T-helper 17 cell (primary cell): Measurements from ENCODE around the gene CLDN19. TPM values are rescaled to one million over a fixed set of nuclear protein-coding genes. Genes with fewer than 3 reads are reported as not detected.
A peak's percentile ranks its signal among the peaks of the same experiment; 100 is the strongest.

Experiments
- ATAC-seq: fragments of 150-1000 bp; cut with Tn5 transposase; 2 replicates; pipeline ENCODE4 v1.10.0; 2021; ENCODE audit warnings: mild to moderate bottlenecking, moderate library complexity
- DNase-seq, 3 donors: peaks; one replicate each; pipeline versions ENCODE4 v3.0.0 to v3.0.0-alpha.2; 2020 to 2021
- H3K9me3 ChIP-seq: one replicate; pipeline ENCODE4 v1.7.0; 2013; ENCODE audit warnings: low read length, mild to moderate bottlenecking; ENCODE audit not compliant: control insufficient read depth, poor library complexity, severe bottlenecking
- H3K27ac Mint-ChIP-seq: one replicate; pipeline ENCODE4 v1.8.0; 2022; ENCODE audit warnings: mild to moderate bottlenecking, moderate library complexity, mixed read lengths
- H3K27me3 Mint-ChIP-seq: one replicate; pipeline ENCODE4 v1.8.0; 2022; ENCODE audit warnings: mixed read lengths
- H3K36me3 Mint-ChIP-seq: one replicate; pipeline ENCODE4 v1.8.0; 2022; ENCODE audit warnings: low read depth, mixed read lengths
- H3K4me1 Mint-ChIP-seq: one replicate; pipeline ENCODE4 v1.8.0; 2022; ENCODE audit warnings: mild to moderate bottlenecking, mixed read lengths
- H3K4me3 Mint-ChIP-seq: one replicate; pipeline ENCODE4 v1.8.0; 2022; ENCODE audit warnings: mild to moderate bottlenecking, moderate library complexity, mixed read lengths
- total RNA-seq, 4 donors: library from RNA in 2 of 4; stranded (reverse) in 2 of 4; gene quantifications; one replicate each; pipeline ENCODE4 v1.2.3 and lab custom pipeline; 2022 to 2026

The CLDN19 gene
- total RNA-seq, 2 donors from 2014 or later, result not detected

GRCh38 chr1:42698081-42698813 is 41.8 kb downstream of the CLDN19 start:
- Mint-ChIP-seq H3K4me1 (peaks cover 24% of the 10 kb centered on the region), H3K27ac (peak overlapping the region; percentile 91), H3K36me3 (peaks cover 13% of the 10 kb centered on the region), H3K27me3 (no peaks in the 10 kb centered on the region), H3K4me3 (no peak overlapping the region)
- ATAC-seq (no peak), DNase-seq (no peak)
- H3K9me3 ChIP-seq, result no peaks in the 10 kb centered on the region

GRCh38 chr1:42692911-42693310 is 47.1 kb downstream of the CLDN19 start:
- no peak overlapping the region for H3K4me3 Mint-ChIP-seq
- peaks cover 54% of the 10 kb centered on the region for H3K4me1 Mint-ChIP-seq
- ATAC-seq (no peak), DNase-seq (no peak)
- peaks cover 6% of the 10 kb centered on the region for H3K36me3 Mint-ChIP-seq
- no peaks in the 10 kb centered on the region for H3K9me3 ChIP-seq
- H3K27ac Mint-ChIP-seq, result no peak overlapping the region
- H3K27me3 Mint-ChIP-seq, result no peaks in the 10 kb centered on the region

- no peaks in the 10 kb centered on the region for H3K9me3 ChIP-seq
- no peak overlapping the region for H3K27ac Mint-ChIP-seq
- ATAC-seq, result no peak
- peaks cover 59% of the 10 kb centered on the region for H3K4me1 Mint-ChIP-seq
- peak overlapping the region; percentile 9 for H3K4me3 Mint-ChIP-seq
- DNase-seq, result no peak
- peaks cover 6% of the 10 kb centered on the region for H3K36me3 Mint-ChIP-seq
- H3K27me3 Mint-ChIP-seq, result no peaks in the 10 kb centered on the region
Measured at GRCh38 chr1:42692461-42692860, 47.6 kb downstream of the CLDN19 start.

GRCh38 chr1:42691157-42691498 is 48.9 kb downstream of the CLDN19 start:
- H3K36me3 Mint-ChIP-seq, result peaks cover 3% of the 10 kb centered on the region
- no peaks in the 10 kb centered on the region for H3K9me3 ChIP-seq
- peak overlapping the region; percentile 29 for H3K27ac Mint-ChIP-seq
- ATAC-seq (no peak), DNase-seq (no peak)
- H3K4me1 Mint-ChIP-seq, result peaks cover 65% of the 10 kb centered on the region
- no peaks in the 10 kb centered on the region for H3K27me3 Mint-ChIP-seq
- H3K4me3 Mint-ChIP-seq, result no peak overlapping the region

GRCh38 chr1:42690477-42691156 is 49.4 kb downstream of the CLDN19 start:
- Mint-ChIP-seq H3K4me1 (peaks cover 65% of the 10 kb centered on the region), H3K4me3 (no peak overlapping the region), H3K36me3 (no peaks in the 10 kb centered on the region), H3K27ac (no peak overlapping the region), H3K27me3 (no peaks in the 10 kb centered on the region)
- H3K9me3 ChIP-seq, result no peaks in the 10 kb centered on the region
- ATAC-seq (no peak), DNase-seq (no peak)

GRCh38 chr1:42689912-42690311 is 50.1 kb downstream of the CLDN19 start:
- H3K4me1 Mint-ChIP-seq, result peaks cover 66% of the 10 kb centered on the region
- no peak overlapping the region for H3K4me3 Mint-ChIP-seq
- ATAC-seq (no peak), DNase-seq (no peak)
- H3K27me3 Mint-ChIP-seq, result no peaks in the 10 kb centered on the region
- H3K36me3 Mint-ChIP-seq, result no peaks in the 10 kb centered on the region
- no peak overlapping the region for H3K27ac Mint-ChIP-seq
- no peaks in the 10 kb centered on the region for H3K9me3 ChIP-seq

- ATAC-seq (no peak), DNase-seq (no peak)
- peaks cover 62% of the 10 kb centered on the region for H3K4me1 Mint-ChIP-seq
- H3K9me3 ChIP-seq, result no peaks in the 10 kb centered on the region
- H3K27me3 Mint-ChIP-seq, result no peaks in the 10 kb centered on the region
- H3K4me3 Mint-ChIP-seq, result no peak overlapping the region
- H3K27ac Mint-ChIP-seq, result peak overlapping the region; percentile 93
- peaks cover 9% of the 10 kb centered on the region for H3K36me3 Mint-ChIP-seq
Measured at GRCh38 chr1:42686418-42686817, 53.6 kb downstream of the CLDN19 start.

- no peak for ATAC-seq
- Mint-ChIP-seq H3K4me1 (peaks cover 59% of the 10 kb centered on the region), H3K27me3 (no peaks in the 10 kb centered on the region), H3K36me3 (peaks cover 9% of the 10 kb centered on the region), H3K27ac (peak overlapping the region; percentile 93), H3K4me3 (peak overlapping the region; percentile 96)
- no peak for DNase-seq
- no peaks in the 10 kb centered on the region for H3K9me3 ChIP-seq
Measured at GRCh38 chr1:42684139-42684538, 55.9 kb downstream of the CLDN19 start.

Other genes with a start within 250 kb of the CLDN19 start
- 10 to 100 TPM; 31.1 to 39.2 TPM for gene PPIH, start 81.8 kb downstream of the CLDN19 start, total RNA-seq
- 100 to 1,000 TPM; 340 to 372 TPM for gene YBX1, start 57.8 kb downstream of the CLDN19 start, total RNA-seq
- 10 to 100 TPM; 22.5 to 26.7 TPM for gene P3H1, start 26.8 kb upstream of the CLDN19 start, total RNA-seq
- 10 to 100 TPM; 14.8 to 15.5 TPM for gene C1orf50, start 27.0 kb upstream of the CLDN19 start, total RNA-seq
- under 1 TPM; 0.42 to 0.47 TPM for gene TMEM269, start 44.8 kb upstream of the CLDN19 start, total RNA-seq
- gene ERMAP, start 76.9 kb upstream of the CLDN19 start, total RNA-seq, result 1 to 10 TPM; 6.4 to 8.9 TPM
- 10 to 100 TPM; 16.9 to 18.8 TPM for gene SVBP, start 77.2 kb upstream of the CLDN19 start, total RNA-seq
- 1 to 10 TPM; 2.6 to 2.8 TPM for gene ZNF691, start 106.4 kb upstream of the CLDN19 start, total RNA-seq
- gene SLC2A1, start 218.6 kb upstream of the CLDN19 start, total RNA-seq, result 10 to 100 TPM; 63.7 to 79.0 TPM